Measurements from ENCODE around the gene LRP2. TPM values are rescaled to one million over a fixed set of nuclear protein-coding genes. Genes with fewer than 3 reads are reported as not detected.

LRP2 gene
- total and polyA plus RNA-seq, 2 of the 8 experiments (the other 6 are each of a cell fraction or from before 2014, with no cell fraction given) = 2.0 to 2.9 TPM

DNA sequence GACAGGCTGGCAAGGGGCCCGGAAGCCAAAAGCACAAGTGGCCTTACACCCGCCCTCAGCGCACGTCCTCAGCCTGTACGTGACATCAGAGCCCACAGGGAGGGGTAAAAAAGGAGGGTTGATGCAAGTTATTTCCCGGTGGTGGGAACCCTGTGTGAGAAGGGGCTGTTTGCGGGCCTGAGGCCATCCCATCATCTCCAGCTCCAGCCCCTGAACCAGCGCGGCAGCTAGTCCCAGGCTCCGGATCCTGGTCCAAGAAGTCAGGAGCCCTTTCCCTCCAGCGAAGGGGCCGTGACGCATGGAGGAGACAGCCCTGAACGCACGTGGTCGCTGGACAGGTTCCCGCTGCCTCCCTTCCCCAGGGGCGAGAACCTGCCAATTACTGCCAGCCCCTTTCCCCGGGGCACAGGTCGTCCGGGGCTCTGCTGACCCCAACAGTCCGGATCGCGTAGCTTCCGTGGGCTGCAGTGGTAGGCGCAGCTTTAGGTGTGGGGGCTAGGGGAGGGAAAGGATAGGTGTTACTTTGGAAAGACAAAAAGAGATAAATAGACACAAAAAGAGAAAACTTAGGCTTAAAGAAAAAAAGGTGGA is 1.3 kb upstream of the LRP2 start (continued):
- TF ChIP-seq E2F6 (IDR thresholded peaks at IDR 0.05) (peak; percentile 95), KDM4A (IDR thresholded peaks at IDR 0.05; ENCODE audit: low read depth, low read length, severe bottlenecking) (peak; percentile 67)

All from H1 (cell line).